ENCODE results near the gene GADD45B.

DNA sequence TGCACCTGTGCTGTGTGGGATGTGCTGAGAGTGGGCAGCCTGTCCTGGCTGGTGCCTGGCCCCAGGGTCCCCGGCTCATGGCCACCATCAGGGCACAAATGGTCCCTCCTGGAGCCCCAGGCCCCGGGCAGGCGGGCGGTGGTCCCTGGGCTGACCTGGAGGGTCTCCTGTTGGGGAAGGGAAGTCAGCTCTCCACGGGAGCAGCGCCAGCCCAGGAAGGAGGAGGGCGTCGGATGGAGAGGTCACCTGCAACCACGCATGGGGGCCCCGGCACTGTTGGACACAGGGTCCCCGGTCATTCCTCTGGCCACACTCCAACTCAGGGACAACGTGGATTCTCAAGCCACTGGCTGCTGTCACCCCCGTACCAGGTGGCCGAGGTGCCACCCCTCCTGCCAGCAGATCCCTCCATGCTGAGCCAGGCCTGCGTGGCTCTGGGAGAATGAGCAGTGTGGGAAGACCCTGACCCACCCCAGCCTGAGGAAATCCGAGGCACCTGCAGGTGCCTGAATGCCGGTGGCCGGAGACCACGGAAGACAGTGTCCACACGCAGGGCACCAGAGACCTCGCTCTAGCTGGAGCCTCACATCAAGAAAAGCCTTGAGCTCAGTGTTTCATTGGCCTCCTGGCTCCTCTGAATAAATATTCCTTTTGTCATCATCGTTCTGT, 32.7 kb upstream of the GADD45B start:
- TF ChIP-seq, protein P1, sequence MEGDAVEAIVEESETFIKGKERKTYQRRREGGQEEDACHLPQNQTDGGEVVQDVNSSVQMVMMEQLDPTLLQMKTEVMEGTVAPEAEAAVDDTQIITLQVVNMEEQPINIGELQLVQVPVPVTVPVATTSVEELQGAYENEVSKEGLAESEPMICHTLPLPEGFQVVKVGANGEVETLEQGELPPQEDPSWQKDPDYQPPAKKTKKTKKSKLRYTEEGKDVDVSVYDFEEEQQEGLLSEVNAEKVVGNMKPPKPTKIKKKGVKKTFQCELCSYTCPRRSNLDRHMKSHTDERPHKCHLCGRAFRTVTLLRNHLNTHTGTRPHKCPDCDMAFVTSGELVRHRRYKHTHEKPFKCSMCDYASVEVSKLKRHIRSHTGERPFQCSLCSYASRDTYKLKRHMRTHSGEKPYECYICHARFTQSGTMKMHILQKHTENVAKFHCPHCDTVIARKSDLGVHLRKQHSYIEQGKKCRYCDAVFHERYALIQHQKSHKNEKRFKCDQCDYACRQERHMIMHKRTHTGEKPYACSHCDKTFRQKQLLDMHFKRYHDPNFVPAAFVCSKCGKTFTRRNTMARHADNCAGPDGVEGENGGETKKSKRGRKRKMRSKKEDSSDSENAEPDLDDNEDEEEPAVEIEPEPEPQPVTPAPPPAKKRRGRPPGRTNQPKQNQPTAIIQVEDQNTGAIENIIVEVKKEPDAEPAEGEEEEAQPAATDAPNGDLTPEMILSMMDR (IDR thresholded peaks at IDR 0.05), result no peak
- no peak for TF ChIP-seq POLR2AphosphoS5 (IDR thresholded peaks at IDR 0.05)
